Calu3 (cell line): ENCODE data around the gene MAEA. TPM values are rescaled to one million over a fixed set of nuclear protein-coding genes. Genes with fewer than 3 reads are reported as not detected.

Experiments
- BruUV-seq: library from RNA; stranded (reverse); fragments of 400-500 nt; replicated peaks from 2 replicates; lab custom pipeline; 2021; lab: Mats Ljungman, UMichigan
- CTCF ChIA-PET: fragments of 300-600 bp; sonication (Branson Sonifier 250); formaldehyde crosslinking; loops from one replicate; lab custom pipeline; 2022; ENCODE audit warnings: antibody characterized with exemption; lab: Charles Lee
- DNase-seq: peaks from one replicate; pipeline ENCODE4 v3.0.0; 2022
- H3K27ac Mint-ChIP-seq: one replicate; pipeline ENCODE4 v1.8.0; 2022; ENCODE audit warnings: mixed read lengths; ENCODE audit not compliant: unreplicated experiment
- H3K27me3 Mint-ChIP-seq: one replicate; pipeline ENCODE4 v1.8.0; 2022; ENCODE audit warnings: mixed read lengths; ENCODE audit not compliant: unreplicated experiment
- H3K36me3 Mint-ChIP-seq: one replicate; pipeline ENCODE4 v1.8.0; 2022; ENCODE audit warnings: mild to moderate bottlenecking, moderate library complexity, mixed read lengths; ENCODE audit not compliant: insufficient read depth, unreplicated experiment
- H3K4me1 Mint-ChIP-seq: one replicate; pipeline ENCODE4 v1.8.0; 2022; ENCODE audit warnings: mild to moderate bottlenecking, low read depth, mixed read lengths; ENCODE audit not compliant: unreplicated experiment
- H3K4me3 Mint-ChIP-seq: one replicate; pipeline ENCODE4 v1.8.0; 2022; ENCODE audit warnings: mild to moderate bottlenecking, low read depth, moderate library complexity, mixed read lengths; ENCODE audit not compliant: unreplicated experiment
- H3K9me3 Mint-ChIP-seq: one replicate; pipeline ENCODE4 v1.8.0; 2022; ENCODE audit warnings: low read depth, mixed read lengths; ENCODE audit not compliant: unreplicated experiment
- CTCF ChIP-seq: fragments of 200-600 bp; IDR thresholded peaks from one replicate; pipeline ENCODE4 v1.8.0; 2022; ENCODE audit warnings: antibody characterized with exemption; ENCODE audit not compliant: unreplicated experiment
- intact Hi-C: fragments of 100-400 bp; cut with micrococcal nuclease; formaldehyde crosslinking; loops from one replicate; pipeline ENCODE4 v1.10.0; 2022; ENCODE audit not compliant: unreplicated experiment
- total RNA-seq: library from RNA; stranded (reverse); gene quantifications from 2 replicates; pipeline ENCODE4 v1.2.3, GENCODE V29; 2022

Gene MAEA
- total RNA-seq, 1 experiment from 2014 or later: 59.0 TPM

GRCh38 chr4:1352567-1352900 lies 62.8 kb downstream of the MAEA start:
- CTCF ChIA-PET: no interaction called here
- DNase-seq: no peak
- Mint-ChIP-seq H3K36me3 (peaks cover 13% of the 10 kb centered on the region), H3K27ac (no peak overlapping the region), H3K9me3 (no peaks in the 10 kb centered on the region), H3K27me3 (no peaks in the 10 kb centered on the region), H3K4me3 (no peak overlapping the region), H3K4me1 (peaks cover 18% of the 10 kb centered on the region)
- no peak for TF ChIP-seq CTCF
- BruUV-seq: no TSS peak
- intact Hi-C loops: no loop called here

GRCh38 chr4:1353186-1354055 lies 63.7 kb downstream of the MAEA start:
- no peak for TF ChIP-seq CTCF
- no peak overlapping the region for H3K27ac Mint-ChIP-seq
- intact Hi-C loops: no loop called here
- H3K36me3 Mint-ChIP-seq: peaks cover 10% of the 10 kb centered on the region
- H3K4me3 Mint-ChIP-seq: no peak overlapping the region
- H3K27me3 Mint-ChIP-seq: no peaks in the 10 kb centered on the region
- no peaks in the 10 kb centered on the region for H3K9me3 Mint-ChIP-seq
- peaks cover 15% of the 10 kb centered on the region for H3K4me1 Mint-ChIP-seq
- CTCF ChIA-PET: interaction anchor here (0.5 to 0.6 kb wide), 2 partner anchors 39 to 279 kb away, joined by 4 to 9 read pairs; no protein-coding TSS in a partner anchor
- no TSS peak for BruUV-seq
- no peak for DNase-seq

GRCh38 chr4:1354136-1354982 lies 64.7 kb downstream of the MAEA start:
- no peak overlapping the region for H3K4me3 Mint-ChIP-seq
- H3K36me3 Mint-ChIP-seq: peaks cover 5% of the 10 kb centered on the region
- BruUV-seq: no TSS peak
- no peaks in the 10 kb centered on the region for H3K9me3 Mint-ChIP-seq
- H3K27ac Mint-ChIP-seq: no peak overlapping the region
- intact Hi-C loops: no loop called here
- TF ChIP-seq CTCF: no peak
- CTCF ChIA-PET: interaction anchor here (0.6 kb wide), 1 partner anchor 40 kb away, joined by 4 read pairs; no protein-coding TSS in a partner anchor
- DNase-seq: no peak
- H3K4me1 Mint-ChIP-seq: peaks cover 8% of the 10 kb centered on the region
- H3K27me3 Mint-ChIP-seq: no peaks in the 10 kb centered on the region

- H3K27me3 Mint-ChIP-seq: no peaks in the 10 kb centered on the region
- H3K27ac Mint-ChIP-seq: no peak overlapping the region
- peaks cover 8% of the 10 kb centered on the region for H3K4me1 Mint-ChIP-seq
- CTCF ChIA-PET: no interaction called here
- BruUV-seq: no TSS peak
- peaks cover 5% of the 10 kb centered on the region for H3K36me3 Mint-ChIP-seq
- H3K4me3 Mint-ChIP-seq: no peak overlapping the region
- DNase-seq: no peak
- no peaks in the 10 kb centered on the region for H3K9me3 Mint-ChIP-seq
- intact Hi-C loops: no loop called here
- TF ChIP-seq CTCF: no peak
Measured at GRCh38 chr4:1354983-1355275, 65.2 kb downstream of the MAEA start.
